Measurements from ENCODE around the gene SLC35F3.
"Not testable (repeated sequence)": the region's sequence is repeated elsewhere in the genome, so short reads cannot be mapped to it uniquely, and the experiment has no call there.

DNA sequence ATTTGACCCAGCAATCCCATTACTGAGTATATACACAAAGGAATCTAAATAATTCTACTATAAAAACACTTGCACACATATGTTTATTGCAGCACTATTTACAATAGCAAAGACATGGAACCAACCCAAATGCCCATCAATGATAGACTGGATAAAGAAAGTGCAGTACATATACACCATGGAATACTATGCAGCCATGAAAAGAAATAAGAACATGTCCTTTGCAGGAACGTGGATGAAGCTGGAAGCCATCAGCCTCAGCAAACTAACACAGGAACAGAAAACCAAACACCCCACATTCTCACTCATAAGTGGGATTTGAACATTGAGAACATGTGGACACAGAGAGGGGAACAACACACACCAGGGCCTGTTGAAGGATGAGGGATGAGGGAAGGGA, 397.2 kb downstream of the SLC35F3 start:
- not testable (repeated sequence) for TF ChIP-seq CTCF (IDR thresholded peaks at IDR 0.05); CBFB (CRISPR knock-in tag; IDR thresholded peaks at IDR 0.05; ENCODE audit: low read depth); RELA (CRISPR knock-in tag; IDR thresholded peaks at IDR 0.05; ENCODE audit: borderline replicate concordance); CREB1 (CRISPR knock-in tag; IDR thresholded peaks at IDR 0.05); IRF2 (CRISPR knock-in tag; IDR thresholded peaks at IDR 0.05; ENCODE audit: borderline replicate concordance, low read depth); NFE2L1 (CRISPR knock-in tag; IDR thresholded peaks at IDR 0.05); E2F1 (CRISPR knock-in tag; IDR thresholded peaks at IDR 0.05)
- TF ChIP-seq, protein P1, sequence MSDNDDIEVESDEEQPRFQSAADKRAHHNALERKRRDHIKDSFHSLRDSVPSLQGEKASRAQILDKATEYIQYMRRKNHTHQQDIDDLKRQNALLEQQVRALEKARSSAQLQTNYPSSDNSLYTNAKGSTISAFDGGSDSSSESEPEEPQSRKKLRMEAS (CRISPR knock-in tag; IDR thresholded peaks at IDR 0.05) = not testable (repeated sequence)
